A673 (cell line): ENCODE measurements around the gene LRRC3. TPM values are rescaled to one million over a fixed set of nuclear protein-coding genes. Genes with fewer than 3 reads are reported as not detected.
"Not testable (repeated sequence)": the region's sequence is repeated elsewhere in the genome, so short reads cannot be mapped to it uniquely, and the experiment has no call there.

Source experiments
- BruUV-seq: library from RNA; stranded (reverse); fragments of 400-500 nt; replicated peaks from 2 replicates; lab custom pipeline; 2021; lab: Mats Ljungman, UMichigan
- CTCF ChIA-PET: fragments of 300-600 bp; sonication (Branson Sonifier 250); formaldehyde crosslinking; loops from one replicate; lab custom pipeline; 2022; ENCODE audit warnings: antibody characterized with exemption; lab: Charles Lee
- POLR2A ChIA-PET: fragments of 300-600 bp; sonication (Branson Sonifier 250); formaldehyde crosslinking; loops from one replicate; lab custom pipeline; 2022; ENCODE audit warnings: antibody characterized with exemption; ENCODE audit not compliant: low non-redundant PET; lab: Charles Lee
- DNase-seq: peaks from one replicate; pipeline ENCODE4 v3.0.0-alpha.2; 2015; ENCODE audit warnings: low spot score
- H3K27ac ChIP-seq: fragments of 200-600 bp; sonication (generic); 2 replicates; pipeline ENCODE4 v1.5.1; 2016; ENCODE audit warnings: mixed run types, low read depth, mild to moderate bottlenecking, mixed read lengths, antibody characterized with exemption, low read length; ENCODE audit not compliant: poor library complexity, severe bottlenecking
- H3K27me3 ChIP-seq: fragments of 200-600 bp; sonication (generic); replicated peaks from 2 replicates; pipeline ENCODE4 v1.6.1; 2017; ENCODE audit warnings: mixed run types, low read depth, mild to moderate bottlenecking, mixed read lengths, antibody characterized with exemption, low read length; ENCODE audit not compliant: insufficient read depth, poor library complexity
- H3K36me3 ChIP-seq: fragments of 200-600 bp; sonication (generic); 2 replicates; pipeline ENCODE4 v1.6.1; 2016; ENCODE audit warnings: mixed run types, mild to moderate bottlenecking, mixed read lengths, antibody characterized with exemption, low read length; ENCODE audit not compliant: insufficient read depth, poor library complexity, severe bottlenecking
- H3K4me1 ChIP-seq: fragments of 200-600 bp; sonication (generic); 2 replicates; pipeline ENCODE4 v1.6.1; 2017; ENCODE audit warnings: mixed run types, mild to moderate bottlenecking, mixed read lengths, antibody characterized with exemption, low read length; ENCODE audit not compliant: insufficient read depth, poor library complexity, severe bottlenecking
- H3K4me3 ChIP-seq: fragments of 200-600 bp; sonication (generic); 2 replicates; pipeline ENCODE4 v1.5.1; 2016; ENCODE audit warnings: low read depth, mixed run types, mild to moderate bottlenecking, mixed read lengths, low read length; ENCODE audit not compliant: poor library complexity, severe bottlenecking
- H3K9me3 ChIP-seq: fragments of 200-600 bp; sonication (generic); 2 replicates; pipeline ENCODE4 v1.6.1; 2016; ENCODE audit warnings: mixed run types, low read depth, mild to moderate bottlenecking, mixed read lengths, antibody characterized with exemption, low read length; ENCODE audit not compliant: poor library complexity, severe bottlenecking
- CTCF ChIP-seq: fragments of 300-800, 200-600 bp; sonication (generic); conservative IDR thresholded peaks from 2 replicates; pipeline ENCODE4 v1.5.1; 2017; ENCODE audit warnings: low read depth, mild to moderate bottlenecking, antibody characterized with exemption, low read length, moderate library complexity, mixed read lengths
- EZH2 ChIP-seq: fragments of 200-600 bp; sonication (generic); IDR thresholded peaks from 2 replicates; pipeline ENCODE4 v1.6.1; 2017; ENCODE audit warnings: borderline replicate concordance, low read depth, mild to moderate bottlenecking, mixed read lengths, antibody characterized with exemption, low read length; ENCODE audit not compliant: poor library complexity, severe bottlenecking
- intact Hi-C: fragments of 100-400 bp; cut with micrococcal nuclease; formaldehyde crosslinking; loops from one replicate; pipeline ENCODE4 v1.10.0; 2022; ENCODE audit not compliant: unreplicated experiment
- total RNA-seq: library from RNA; stranded (reverse); gene quantifications from 2 replicates; pipeline ENCODE4 v1.2.3, GENCODE V29; 2021

Gene LRRC3
- total RNA-seq, 1 experiment from 2014 or later, result 1.5 TPM

DNA sequence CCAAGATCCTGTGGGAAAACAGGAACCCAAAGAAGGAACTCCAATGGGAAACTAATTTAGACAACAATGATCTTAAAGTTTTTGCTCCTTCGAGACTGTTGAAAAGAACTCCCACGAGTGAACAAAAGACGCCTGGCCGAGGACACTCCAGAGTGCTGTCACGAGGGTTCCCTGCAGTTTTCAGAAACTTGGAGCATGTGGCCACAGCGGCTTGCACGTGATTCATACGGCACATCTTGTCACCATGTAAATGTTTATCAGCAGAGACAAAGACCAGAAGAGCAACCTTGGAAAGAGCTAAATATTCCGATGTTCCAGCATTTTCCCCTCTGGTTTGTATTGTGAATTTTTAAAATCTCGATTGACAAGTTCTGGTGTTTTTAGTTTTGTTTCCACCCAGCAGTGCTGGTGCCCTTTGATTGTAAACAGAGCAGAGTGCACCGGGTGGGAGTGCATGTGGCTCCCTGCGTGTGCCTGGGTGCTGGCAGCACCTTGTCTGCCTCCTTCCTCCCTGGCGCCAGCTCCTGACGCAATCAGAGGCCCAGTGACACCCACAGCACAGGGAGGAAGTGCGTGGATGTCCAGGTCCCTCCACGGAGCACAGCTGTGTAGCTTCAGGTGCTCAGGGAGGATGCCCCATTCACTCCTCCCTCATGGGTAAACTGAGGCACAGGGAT is 23.0 kb downstream of the LRRC3 start:
- intact Hi-C loops, result no loop called here
- BruUV-seq, result no TSS peak

DNA sequence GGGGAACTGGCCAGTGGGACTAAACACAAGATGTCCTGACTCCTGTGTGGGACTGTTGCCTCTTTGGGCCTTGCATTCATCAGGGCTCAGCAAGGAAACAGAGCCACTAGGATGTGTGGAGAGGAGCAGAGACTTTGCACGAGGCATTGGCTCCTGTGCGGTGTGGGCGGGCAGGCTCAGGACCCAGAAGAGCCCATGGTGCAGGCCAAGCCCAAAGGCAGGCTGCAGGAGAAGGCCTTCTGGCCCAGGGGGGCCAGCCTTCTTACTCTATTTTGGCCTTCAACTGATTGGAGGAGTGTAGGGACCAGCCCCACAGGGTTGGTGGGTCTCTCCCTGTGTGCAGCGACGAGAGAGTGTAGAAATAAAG is 23.5 kb downstream of the LRRC3 start:
- CTCF ChIA-PET, result no interaction called here
- H3K36me3 ChIP-seq, result no peaks in the 10 kb centered on the region
- no peaks in the 10 kb centered on the region for H3K9me3 ChIP-seq
- no peak overlapping the region for H3K4me3 ChIP-seq
- no peak for TF ChIP-seq CTCF
- no peak for TF ChIP-seq EZH2
- H3K27ac ChIP-seq, result no peak overlapping the region
- H3K27me3 ChIP-seq, result no peaks in the 10 kb centered on the region
- no TSS peak for BruUV-seq
- POLR2A ChIA-PET, result no interaction called here
- no peaks in the 10 kb centered on the region for H3K4me1 ChIP-seq
- intact Hi-C loops, result no loop called here
- no peak for DNase-seq

More for the DNA sequence above, 23.0 kb downstream of the LRRC3 start:
- no peaks in the 10 kb centered on the region for H3K27me3 ChIP-seq
- H3K4me1 ChIP-seq, result no peaks in the 10 kb centered on the region
- ChIA-PET CTCF (no interaction called here), POLR2A (no interaction called here)
- TF ChIP-seq EZH2 (no peak), CTCF (no peak)
- H3K9me3 ChIP-seq, result no peaks in the 10 kb centered on the region
- no peak overlapping the region for H3K4me3 ChIP-seq
- DNase-seq, result no peak
- no peaks in the 10 kb centered on the region for H3K36me3 ChIP-seq
- no peak overlapping the region for H3K27ac ChIP-seq

DNA sequence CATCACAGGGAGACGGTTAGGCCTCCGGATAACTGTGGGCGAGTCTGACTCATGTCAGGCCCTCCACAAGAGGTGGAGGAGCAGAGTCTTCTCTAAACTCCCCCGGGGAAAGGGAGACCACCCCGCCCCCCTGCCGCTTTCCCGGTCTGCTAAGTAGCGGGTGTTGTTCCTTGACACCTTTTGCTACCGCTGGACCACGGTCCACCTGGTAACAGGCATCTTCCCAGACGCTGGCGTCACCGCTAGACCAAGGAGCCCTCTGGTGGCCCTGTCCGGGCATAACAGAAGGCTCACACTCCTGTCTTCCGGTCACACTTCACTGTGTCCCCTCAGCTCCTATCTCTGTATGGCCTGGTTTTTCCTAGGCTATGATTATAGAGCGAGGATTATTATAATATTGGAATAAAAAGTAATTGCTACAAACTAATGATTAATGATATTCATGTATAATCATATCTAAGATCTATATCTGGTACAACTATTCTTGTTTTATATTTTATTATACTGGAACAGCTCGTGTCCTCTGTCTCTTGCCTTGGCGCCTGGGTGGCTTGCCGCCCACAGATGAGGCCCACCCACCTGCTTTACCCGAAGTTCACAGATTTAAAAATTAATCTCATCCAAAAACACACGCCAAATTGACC is 24.4 kb downstream of the LRRC3 start:
- POLR2A ChIA-PET, DNase-seq, H3K4me1 ChIP-seq, H3K9me3 ChIP-seq, H3K27me3 ChIP-seq, H3K4me3 ChIP-seq, H3K36me3 ChIP-seq, BruUV-seq, intact Hi-C loops, H3K27ac ChIP-seq: not testable (repeated sequence)
- CTCF ChIA-PET, result interaction anchor here (0.5 to 0.8 kb wide), 2 partner anchors 16 to 662 kb away, joined by 4 to 13 read pairs; no protein-coding TSS in a partner anchor
- TF ChIP-seq CTCF, result peak; percentile 53
